Suprapubic skin (tissue), 3 donors: ENCODE results near the gene TMEM138.

Source experiments
- EP300 ChIP-seq: sonication (generic); formaldehyde crosslinking; IDR thresholded peaks from one replicate; pipeline ENCODE4 v1.6.1; 2017; ENCODE audit warnings: antibody characterized with exemption
- POLR2A ChIP-seq, 2 donors: fragments of 450-650 bp; IDR thresholded peaks; one replicate each; pipeline ENCODE4 v1.6.1; 2017; ENCODE audit warnings: antibody characterized with exemption in 2 of 2, mild to moderate bottlenecking in 2 of 2, moderate library complexity in 2 of 2
- TF ChIP-seq, protein P1 (sequence below), 2 donors: fragments of 200-600 bp in 1 of 2; fragments of 450-650 bp in 1 of 2; sonication (generic) in 1 of 2; IDR thresholded peaks; one replicate each; pipeline ENCODE4 v1.5.1; 2016 to 2019; ENCODE audit warnings: antibody characterized with exemption in 2 of 2, mild to moderate bottlenecking in 1 of 2, moderate library complexity in 1 of 2

DNA sequence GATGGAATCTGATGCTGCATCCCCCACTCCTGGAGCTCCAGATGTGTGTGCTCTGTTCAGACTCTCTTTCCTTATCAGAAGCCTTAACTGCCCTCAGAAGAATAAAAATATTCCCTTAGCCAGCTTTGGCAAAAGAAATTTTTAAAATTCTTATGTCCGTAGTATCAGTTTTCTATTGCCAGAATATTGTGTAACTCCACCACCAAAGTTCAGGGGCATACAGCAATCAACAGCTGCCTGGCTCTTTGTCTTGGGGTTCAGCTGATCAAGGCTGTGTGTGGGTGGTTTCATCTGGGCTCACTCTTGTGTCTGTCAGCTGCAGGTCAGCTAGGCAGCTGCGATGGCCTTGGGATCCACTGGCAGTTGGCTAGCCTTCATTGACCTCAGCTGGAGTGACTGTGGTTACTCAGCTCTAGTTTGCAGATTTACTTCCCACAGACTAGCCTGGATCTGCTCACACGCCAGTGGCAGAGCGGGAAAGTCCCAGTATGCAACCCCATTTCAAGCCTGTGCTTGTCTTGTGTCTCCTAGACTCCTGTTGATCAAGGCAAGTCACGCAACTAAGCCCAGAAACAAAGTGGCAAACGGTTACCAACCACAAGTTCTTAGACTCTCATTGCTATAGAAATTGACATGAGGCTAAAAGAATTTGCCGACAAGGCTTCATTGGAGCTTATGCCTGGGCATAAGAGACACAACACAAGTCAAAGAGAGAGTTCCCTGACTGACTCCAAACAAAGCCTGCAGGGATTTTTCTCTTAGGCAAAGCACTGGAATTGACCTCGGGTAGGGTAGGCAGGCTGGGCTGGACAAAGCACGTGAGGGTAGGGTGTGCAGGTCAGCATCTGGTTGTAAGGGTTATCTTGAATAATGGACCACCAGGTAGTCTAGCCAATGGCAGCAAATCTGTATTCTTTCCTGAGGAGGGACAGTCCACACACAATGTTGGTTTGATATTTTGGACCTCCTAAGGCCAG, 7.5 kb downstream of the TMEM138 start:
- TF ChIP-seq, protein P1, sequence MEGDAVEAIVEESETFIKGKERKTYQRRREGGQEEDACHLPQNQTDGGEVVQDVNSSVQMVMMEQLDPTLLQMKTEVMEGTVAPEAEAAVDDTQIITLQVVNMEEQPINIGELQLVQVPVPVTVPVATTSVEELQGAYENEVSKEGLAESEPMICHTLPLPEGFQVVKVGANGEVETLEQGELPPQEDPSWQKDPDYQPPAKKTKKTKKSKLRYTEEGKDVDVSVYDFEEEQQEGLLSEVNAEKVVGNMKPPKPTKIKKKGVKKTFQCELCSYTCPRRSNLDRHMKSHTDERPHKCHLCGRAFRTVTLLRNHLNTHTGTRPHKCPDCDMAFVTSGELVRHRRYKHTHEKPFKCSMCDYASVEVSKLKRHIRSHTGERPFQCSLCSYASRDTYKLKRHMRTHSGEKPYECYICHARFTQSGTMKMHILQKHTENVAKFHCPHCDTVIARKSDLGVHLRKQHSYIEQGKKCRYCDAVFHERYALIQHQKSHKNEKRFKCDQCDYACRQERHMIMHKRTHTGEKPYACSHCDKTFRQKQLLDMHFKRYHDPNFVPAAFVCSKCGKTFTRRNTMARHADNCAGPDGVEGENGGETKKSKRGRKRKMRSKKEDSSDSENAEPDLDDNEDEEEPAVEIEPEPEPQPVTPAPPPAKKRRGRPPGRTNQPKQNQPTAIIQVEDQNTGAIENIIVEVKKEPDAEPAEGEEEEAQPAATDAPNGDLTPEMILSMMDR (IDR thresholded peaks at IDR 0.05) = no peak
- TF ChIP-seq EP300 = no peak
- no peak for TF ChIP-seq POLR2A (IDR thresholded peaks at IDR 0.05)
